GM20000 (cell line): ENCODE measurements around the gene NOLC1.

Source experiments
- DNase-seq: peaks from one replicate; pipeline ENCODE4 v3.0.0; 2012; ENCODE audit warnings: low spot score
- TF ChIP-seq, protein P1 (sequence below): IDR thresholded peaks from 2 replicates; pipeline ENCODE4 v1.5.1; 2012; ENCODE audit warnings: mild to moderate bottlenecking, control low read depth; ENCODE audit errors: extremely low read depth, missing control alignments

Gene NOLC1

DNA sequence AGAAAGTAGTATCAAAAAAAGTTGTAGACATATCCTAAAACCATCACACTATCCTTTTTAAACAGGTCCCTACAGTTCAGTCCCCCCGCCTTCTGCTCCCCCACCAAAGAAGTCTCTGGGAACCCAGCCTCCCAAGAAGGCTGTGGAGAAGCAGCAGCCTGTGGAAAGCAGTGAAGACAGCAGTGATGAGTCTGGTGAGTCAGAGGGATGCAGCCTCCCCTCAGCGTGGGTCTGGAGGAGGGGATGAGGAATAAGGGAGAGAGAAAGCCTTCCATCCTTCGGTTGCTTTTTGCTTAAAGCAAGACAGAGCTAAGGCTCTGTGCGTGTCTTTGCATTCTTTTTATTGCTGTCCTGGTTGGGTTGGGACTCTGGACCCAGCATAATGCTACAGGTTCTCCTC lies 7.6 kb downstream of the NOLC1 start:
- TF ChIP-seq, protein P1, sequence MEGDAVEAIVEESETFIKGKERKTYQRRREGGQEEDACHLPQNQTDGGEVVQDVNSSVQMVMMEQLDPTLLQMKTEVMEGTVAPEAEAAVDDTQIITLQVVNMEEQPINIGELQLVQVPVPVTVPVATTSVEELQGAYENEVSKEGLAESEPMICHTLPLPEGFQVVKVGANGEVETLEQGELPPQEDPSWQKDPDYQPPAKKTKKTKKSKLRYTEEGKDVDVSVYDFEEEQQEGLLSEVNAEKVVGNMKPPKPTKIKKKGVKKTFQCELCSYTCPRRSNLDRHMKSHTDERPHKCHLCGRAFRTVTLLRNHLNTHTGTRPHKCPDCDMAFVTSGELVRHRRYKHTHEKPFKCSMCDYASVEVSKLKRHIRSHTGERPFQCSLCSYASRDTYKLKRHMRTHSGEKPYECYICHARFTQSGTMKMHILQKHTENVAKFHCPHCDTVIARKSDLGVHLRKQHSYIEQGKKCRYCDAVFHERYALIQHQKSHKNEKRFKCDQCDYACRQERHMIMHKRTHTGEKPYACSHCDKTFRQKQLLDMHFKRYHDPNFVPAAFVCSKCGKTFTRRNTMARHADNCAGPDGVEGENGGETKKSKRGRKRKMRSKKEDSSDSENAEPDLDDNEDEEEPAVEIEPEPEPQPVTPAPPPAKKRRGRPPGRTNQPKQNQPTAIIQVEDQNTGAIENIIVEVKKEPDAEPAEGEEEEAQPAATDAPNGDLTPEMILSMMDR: no peak
- DNase-seq: no peak

DNA sequence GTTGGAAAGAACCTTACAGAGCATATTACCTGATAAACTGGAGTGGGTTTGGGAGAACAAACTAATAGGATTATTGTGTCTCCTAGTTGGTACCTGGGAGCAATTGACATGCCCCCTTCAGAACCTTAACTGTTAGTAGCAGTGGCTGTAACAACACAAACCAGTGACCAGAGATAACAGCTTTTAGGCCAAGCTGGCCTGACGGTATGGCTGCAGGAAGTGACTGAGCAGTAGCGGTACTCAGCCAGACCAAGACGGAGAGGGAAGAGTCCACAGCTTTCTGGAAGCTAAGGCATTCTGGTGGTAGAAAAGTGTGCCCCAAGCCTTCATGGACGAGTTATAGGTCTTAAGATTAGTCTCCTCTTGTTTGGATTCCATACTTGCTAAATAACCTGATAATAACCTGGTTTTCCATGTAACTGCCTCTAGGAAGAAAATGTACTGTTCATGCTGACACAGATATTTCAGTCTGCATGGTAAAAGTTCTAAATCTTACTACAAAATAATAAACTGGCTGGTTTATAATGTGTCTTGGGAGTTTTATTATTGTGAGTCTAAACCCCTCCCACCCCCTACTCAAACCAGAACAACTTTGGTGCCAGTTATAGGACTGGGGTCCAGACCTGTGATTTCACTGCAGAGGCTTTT lies 11.3 kb downstream of the NOLC1 start:
- TF ChIP-seq, protein P1: no peak
- no peak for DNase-seq

DNA sequence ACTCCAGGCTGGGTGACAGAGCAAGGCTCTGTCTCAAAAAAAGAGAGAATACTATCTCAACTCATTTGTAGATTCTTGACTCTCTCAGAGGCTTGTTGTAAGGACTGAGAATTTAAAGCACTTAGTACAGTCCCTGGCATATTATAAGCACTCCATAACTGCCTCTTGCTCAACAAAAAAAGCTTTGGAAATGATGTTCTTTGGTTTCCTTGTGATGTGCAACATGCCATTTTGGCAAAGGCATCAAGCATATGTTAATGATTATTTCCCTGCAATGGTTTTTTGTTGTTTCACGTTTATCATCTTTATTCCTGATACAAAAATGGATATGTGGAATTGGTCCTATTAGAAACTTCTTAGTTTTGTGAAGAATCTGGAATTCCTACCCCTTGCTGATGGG lies 15.7 kb downstream of the NOLC1 start:
- TF ChIP-seq, protein P1: no peak
- no peak for DNase-seq

DNA sequence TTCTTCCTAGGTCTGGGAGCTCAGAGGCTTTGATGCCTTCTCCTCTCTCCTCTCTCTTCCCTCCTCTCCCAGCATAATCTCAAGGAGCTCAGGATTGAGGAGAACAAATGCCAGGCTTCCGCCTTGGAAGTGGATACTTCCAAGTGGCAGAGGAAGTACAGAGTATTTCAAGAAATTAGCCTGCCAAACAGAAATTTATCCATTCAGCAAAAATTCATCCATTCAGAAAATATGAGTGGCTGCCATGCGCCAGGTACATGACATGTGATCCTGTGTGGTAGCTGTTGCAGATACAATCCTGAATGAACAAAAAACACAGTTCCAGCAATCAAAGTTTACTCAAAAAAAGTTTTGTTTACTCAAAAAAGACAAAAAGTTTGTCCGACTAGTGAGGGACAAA lies 18.4 kb downstream of the NOLC1 start:
- TF ChIP-seq, protein P1: no peak
- no peak for DNase-seq

DNA sequence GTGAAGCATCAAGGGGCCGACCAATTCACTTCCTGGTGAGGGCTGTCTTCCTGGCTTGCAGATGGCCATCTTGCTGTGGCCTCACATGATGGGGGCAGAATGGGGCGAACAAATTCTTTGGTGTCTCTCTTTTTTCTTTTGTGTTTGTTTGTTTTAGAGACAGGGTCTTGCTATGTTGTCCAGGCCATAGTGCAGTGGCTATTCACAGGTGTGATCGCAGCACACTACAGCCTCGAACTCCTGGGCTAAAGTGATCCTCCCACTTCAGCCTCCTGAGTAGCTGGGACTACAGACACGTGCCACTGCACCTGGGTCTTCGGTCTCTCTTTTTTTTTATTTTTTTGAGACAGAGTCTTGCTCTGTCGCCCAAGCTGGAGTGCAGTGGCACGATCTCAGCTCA lies 20.1 kb downstream of the NOLC1 start:
- TF ChIP-seq, protein P1: no peak
- no peak for DNase-seq

DNA sequence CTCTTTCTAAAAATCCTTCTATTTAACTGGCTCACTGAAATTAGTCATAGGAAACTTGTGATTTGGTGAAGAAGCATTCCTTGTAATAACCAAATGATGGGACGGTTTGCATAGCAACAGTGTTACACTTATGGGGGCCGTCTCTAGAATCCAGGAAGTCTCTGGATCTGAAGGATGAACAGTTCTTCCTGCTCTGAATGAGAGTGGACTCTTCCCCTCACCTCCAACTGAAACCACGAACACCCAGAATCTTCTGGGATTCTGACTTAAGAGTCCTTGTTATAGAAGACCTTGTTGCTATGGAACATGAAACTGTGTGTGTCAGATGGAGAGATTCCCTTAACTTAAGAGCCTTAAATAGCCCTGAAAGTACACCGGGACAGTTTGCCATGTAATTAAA lies 23.2 kb downstream of the NOLC1 start:
- TF ChIP-seq, protein P1: no peak
- no peak for DNase-seq

DNA sequence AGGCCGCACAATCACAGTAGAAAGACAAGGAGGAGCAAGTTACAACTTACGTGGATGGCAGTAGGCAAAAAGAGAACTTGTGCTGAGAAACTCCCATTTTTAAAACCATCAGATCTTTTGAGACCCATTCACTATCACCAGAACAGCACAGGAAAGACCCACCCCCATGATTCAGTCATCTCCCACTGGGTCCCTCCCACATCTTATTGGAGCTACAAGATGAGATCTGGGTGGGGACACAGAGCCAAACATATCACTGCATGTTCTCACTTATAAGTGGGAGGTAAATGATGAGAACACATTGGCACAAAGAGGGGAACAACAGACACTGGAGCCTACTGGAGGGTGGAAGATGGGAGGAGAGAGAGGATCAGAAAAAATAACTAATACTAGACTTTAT lies 32.4 kb downstream of the NOLC1 start:
- TF ChIP-seq, protein P1: no peak
- no peak for DNase-seq
